ENCODE results near the gene CRIP3.
A peak's percentile ranks its signal among the peaks of the same experiment; 100 is the strongest.
"Not testable (repeated sequence)": the region's sequence is repeated elsewhere in the genome, so short reads cannot be mapped to it uniquely, and the experiment has no call there.

CRIP3 gene

GRCh38 chr6:43308101-43308989 lies at the start of gene CRIP3:
Gene CRIP3 (minus strand): TSS chr6:43308826. CDS start chr6:43308792, 34 bp downstream.
- DNase-seq = no peak

- DNase-seq = peak in 1 of 2 donors; percentile 1
Measured at GRCh38 chr6:43355862-43356590, 47.4 kb upstream of the CRIP3 start.

GRCh38 chr6:43351951-43352350 lies 43.3 kb upstream of the CRIP3 start:
- DNase-seq = not testable (repeated sequence)

DNA sequence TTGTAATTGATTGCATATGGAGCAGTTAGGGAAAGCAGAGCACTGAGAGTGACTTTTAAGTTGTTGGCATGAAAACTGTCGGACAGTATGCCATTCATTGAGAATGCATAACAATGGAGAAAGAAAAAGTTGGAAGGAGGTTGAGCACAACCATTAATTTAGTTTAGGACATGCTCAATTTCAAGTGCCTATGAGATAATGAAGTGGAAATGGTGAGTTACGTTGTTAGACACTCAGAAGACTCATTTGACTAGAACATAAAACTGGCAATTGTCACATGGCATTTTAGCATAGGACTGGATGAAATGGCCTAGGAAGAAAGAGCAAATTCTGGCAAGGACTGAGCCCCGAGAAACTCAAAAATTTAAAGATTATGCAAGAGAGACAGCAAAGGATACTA lies 38.8 kb upstream of the CRIP3 start:
- no peak for DNase-seq

GRCh38 chr6:43347021-43347420 lies 38.4 kb upstream of the CRIP3 start:
- no peak for DNase-seq

GRCh38 chr6:43346243-43346642 lies 37.6 kb upstream of the CRIP3 start:
- not testable (repeated sequence) for DNase-seq

GRCh38 chr6:43339168-43339567 lies 30.5 kb upstream of the CRIP3 start:
- no peak for DNase-seq

DNA sequence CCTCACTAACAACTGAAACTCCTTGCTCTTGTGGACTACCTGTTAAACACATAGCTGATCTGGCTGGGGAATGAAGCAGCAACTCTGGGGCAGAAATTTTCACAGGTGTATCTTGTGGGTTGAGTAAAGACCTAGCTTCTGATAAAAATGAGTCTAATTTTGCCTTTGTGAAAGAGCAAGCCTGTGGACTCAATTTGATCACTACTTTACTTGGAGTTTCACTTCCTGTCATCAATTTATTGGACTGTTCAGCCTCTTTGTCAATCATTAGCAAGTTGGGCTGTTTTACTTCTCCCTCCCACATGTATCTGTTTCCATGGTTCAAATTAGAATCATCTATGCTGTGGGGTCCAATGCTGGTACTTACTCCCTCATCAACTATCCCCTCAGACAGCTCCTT lies 29.6 kb upstream of the CRIP3 start:
- no peak for DNase-seq

DNA sequence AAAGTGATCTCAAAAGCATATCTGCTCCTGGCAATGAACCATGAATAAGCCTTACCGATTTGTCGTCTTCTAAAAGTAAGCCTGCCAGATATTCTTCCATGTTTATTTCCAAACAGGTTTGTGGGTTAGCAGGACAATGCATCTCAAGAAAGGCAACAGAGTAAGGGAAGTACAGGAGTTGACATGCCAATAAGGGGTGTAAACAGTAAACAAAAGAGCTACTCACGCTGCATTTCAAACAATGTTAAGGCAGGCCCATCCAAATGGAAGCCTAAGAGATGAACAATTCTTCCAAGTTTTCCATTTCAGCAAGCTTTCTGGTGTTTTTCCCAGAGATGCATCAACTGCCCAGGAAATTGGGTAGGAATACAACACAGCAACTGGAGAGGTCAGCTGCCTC lies 27.8 kb upstream of the CRIP3 start:
- peak in 1 of 2 donors; percentile 34 for DNase-seq

DNA sequence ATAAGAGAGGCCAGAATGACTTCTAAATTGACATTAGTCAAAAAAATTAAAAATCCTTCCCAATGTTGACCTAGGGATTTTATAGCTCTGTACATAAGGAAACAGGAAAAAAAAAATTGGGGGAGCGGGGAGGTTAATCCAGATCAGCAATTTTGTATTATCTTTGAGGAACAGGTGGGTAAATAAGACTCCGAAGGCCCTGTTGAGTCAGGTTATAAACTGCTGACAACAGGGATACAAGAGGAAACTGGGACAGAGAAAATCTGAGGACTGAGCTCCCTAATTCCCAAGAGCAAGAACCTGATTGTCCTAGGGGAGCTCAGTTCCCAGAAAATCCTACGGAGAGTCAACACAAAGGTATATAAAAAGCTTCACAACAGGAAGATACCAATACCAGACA lies 26.8 kb upstream of the CRIP3 start:
- DNase-seq = no peak

DNA sequence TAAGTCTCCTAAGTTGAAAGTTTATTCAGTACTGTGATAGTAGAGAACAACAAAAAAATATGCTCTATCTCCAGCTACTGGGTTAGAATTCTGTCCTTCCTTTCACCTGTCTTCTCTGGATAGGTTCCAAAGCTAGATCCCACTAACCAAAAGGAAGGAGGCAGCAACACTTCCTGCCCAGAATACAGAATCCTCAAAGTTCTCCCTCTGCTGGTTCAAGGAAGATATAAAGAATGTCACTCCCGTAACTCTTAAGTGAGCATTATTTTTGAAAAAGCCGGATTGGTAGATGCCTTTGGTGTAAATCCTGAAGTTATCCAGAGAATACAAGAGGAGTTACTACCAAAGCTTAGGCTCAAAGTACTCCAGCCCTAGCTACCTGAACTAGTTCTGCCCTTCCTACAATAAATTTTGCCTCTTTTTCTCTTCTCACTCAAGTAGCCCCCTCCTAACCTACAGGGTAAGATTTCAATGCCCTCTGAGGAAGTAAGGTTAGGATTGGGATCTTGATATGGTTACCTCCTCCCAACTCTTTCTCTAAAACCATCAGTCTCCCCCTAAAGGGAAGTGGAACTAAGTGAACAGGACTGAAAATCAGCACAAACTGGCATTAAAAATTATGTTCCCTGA lies 26.0 kb upstream of the CRIP3 start:
- no peak for DNase-seq

- no peak for DNase-seq
Measured at GRCh38 chr6:43331891-43332290, 23.3 kb upstream of the CRIP3 start.

GRCh38 chr6:43331470-43331869 lies 22.8 kb upstream of the CRIP3 start:
- no peak for DNase-seq

DNA sequence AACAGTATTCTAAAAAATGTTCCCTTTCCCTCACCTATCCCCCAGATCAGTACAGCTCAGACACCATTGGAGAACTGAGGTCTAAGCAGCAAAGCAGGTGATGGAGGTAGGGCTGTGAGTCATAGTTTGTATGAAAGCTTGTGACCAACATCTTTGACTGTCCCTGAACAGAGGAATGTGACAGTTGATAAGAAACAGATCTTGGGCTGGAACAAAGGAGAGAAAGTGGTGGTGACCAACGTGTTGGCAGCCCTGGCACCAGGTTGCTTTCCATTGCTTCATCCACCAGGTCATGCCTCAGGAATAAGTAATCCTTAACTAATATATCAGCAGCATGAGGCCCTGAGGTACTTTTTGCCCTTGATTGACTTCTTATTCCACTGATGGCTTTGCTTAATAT lies 19.9 kb upstream of the CRIP3 start:
- no peak for DNase-seq

DNA sequence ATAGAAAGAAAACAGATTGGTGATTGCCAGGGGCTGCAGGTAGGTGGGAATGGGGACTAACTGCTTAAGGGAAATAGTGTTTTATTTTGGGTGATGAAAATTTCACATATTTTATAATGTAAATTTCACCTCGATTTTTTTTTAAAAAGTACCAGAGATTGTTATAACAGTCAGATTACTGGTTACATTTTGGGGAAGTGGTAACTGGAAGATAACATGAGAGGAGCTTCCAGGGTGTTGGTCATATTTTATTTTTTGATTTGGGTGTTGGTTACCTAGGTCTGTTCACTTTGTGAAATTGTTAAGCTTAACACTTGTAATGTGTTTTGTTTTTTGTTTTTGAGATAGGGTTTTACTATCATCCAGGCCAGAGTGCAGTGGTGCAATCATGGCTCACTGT lies 17.2 kb upstream of the CRIP3 start:
- DNase-seq = no peak

DNA sequence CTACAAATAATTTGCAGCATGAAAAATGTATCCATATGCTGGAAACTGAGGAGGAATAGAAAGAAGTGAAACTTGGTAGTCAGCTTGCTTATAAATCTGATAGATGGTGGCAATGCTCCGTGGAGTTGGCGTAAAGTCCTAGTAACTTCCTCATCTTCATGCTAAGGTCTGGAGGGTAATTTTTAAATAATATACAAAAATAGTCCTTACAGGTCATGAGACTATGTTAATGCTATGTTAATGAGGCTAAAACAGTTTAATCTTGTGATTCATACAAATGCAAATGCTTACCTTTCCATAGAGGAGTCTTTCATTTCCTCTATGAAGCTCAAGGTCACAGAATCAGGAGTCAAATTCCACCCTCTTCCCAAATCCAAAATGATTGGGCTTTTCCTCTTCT lies 9.4 kb upstream of the CRIP3 start:
- DNase-seq = no peak

GRCh38 chr6:43313813-43314212 lies 5.2 kb upstream of the CRIP3 start:
- DNase-seq = no peak

- no peak for DNase-seq
Measured at GRCh38 chr6:43311666-43312065, 3.0 kb upstream of the CRIP3 start.

- no peak for DNase-seq
Measured at GRCh38 chr6:43310624-43311023, 2.0 kb upstream of the CRIP3 start.

DNA sequence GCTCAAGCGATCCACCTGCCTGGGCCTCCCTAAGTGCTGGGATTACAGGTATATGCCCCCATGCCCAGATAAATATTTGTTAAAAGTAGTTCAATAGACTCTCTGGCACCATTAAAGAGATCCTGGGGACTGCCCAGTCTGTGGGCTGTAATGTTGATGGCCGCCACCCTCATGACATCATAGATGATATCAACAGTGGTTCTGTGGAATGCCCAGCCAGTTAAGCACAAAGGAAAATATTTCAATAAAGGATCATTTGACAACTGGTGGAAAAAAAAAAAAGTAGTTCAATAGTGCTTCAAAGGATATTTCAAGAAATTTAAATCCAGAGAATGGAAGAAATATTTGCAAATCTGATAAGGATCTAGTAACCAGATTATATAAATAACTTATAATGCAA lies 1.5 kb upstream of the CRIP3 start:
- DNase-seq = no peak

- no peak for DNase-seq
Measured at GRCh38 chr6:43308990-43309477, 408 bp upstream of the CRIP3 start.

- DNase-seq = no peak
Measured at GRCh38 chr6:43307451-43308100, 1.1 kb downstream of the CRIP3 start.

DNA sequence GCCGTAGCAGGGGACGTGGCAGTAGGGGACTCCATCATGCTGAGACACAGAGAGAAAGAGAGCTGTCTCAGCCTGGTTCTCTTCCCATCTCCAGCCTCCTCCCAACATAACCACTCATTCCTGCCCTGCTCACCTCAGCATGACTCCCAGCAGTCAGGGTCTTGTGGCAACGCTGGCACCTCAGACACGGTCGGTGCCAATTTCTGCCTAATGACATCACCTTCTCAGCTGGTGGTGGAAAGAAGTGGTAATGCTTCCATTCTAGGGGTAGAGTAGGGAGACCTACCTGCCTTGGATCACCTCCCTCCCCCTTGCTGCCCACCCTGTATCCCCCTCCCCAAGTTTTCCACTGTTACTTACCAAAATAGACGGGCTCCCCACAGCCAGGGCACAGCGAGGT lies 2.5 kb downstream of the CRIP3 start:
- no peak for DNase-seq

Data from hippocampal formation (tissue), 2 donors.